HG03066 (cell line): ENCODE data around the gene TBC1D21.

Source experiments
- ATAC-seq: cut with Tn5 transposase; IDR thresholded peaks from one replicate; pipeline ENCODE4 v1.9.1; 2021; ENCODE audit warnings: low read depth; ENCODE audit not compliant: unreplicated experiment

TBC1D21 gene

DNA sequence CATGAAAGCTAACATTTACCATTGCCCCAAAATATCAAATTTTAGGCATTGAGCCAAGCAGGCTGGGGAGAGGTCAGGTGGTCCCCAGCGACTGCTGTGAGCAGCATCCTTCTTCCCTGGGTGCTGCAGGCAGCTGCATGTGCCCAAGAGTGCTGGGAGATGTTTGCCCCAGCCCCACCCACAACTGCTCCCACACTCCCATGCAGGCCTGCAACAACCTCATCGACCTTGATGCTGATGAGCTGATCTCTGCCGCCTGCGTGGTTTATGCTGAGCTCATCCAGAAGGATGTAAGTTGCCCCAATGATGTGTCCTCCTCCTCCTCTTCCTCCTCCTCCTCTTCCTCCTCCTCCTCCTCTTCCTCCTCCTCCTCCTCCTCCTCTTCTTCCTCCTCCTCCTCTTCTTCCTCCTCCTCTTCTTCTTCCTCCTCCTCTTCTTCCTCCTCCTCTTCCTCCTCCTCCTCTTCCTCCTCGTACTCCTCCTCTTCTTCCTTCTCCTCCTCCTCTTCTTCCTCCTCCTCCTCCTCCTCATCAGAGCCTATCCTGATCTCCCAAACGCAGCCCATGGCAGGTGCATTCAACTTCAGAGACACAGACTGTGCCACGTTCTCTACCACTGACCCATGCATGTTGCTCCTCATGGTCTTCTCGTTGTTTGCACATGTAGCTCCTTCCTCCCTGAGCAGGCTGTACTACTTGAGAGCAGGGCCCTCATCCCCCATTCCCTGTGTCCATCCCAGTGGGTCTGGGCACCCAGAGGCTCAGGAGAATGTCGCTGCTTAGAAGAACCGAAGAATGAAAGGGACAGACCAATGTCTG is 15.1 kb downstream of the TBC1D21 start:
- no peak for ATAC-seq

DNA sequence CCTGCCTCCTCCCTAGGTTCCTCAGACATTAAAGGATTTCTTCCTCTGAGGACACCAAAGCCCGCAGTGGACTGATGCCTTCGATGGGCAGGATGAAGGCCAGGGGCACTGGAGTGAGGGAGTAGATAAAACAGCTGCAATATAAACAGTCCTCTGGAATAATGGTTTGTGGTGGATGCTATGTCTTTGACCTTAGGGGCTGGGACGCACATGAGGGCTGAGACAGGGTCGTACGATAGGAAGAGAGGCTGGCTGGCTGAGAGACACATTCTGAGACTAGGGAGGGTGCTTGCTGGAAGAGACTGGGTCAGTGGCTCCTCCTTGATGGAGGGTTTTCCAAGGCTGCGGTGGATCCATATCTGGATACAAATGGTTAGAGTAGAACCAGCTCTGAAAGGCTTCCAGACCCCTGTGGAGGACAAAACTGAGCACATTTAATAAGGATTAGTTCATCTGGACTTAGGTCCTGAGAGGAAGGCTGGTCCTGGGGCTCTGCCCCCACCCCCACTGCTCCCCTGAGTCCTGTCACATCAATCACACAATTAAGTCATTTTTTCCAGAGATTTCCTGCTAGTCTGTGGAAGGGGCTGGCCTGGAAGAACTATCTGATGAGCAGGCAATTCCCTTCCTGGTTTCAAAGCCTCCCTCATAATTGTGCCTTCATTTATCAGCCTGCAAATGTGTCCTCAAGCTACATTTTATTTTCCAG is 15.8 kb downstream of the TBC1D21 start:
- ATAC-seq: no peak

DNA sequence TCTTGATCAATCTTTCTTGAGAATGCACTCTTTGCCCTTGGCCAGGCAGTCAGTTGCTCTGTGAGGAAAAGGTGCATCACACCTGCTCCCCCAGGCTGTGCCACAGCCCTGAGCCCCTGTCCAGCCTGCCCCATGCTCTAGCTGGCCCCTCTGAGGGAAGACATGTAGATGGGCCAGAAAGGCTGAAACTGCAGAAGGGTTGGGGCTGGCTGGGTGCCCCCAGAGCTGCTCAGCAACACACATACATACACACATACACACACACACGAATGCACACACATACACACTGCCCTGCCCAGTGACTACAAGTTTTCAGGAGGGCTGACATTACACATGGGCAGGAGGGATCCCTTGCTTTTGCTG is 16.4 kb downstream of the TBC1D21 start:
- no peak for ATAC-seq

DNA sequence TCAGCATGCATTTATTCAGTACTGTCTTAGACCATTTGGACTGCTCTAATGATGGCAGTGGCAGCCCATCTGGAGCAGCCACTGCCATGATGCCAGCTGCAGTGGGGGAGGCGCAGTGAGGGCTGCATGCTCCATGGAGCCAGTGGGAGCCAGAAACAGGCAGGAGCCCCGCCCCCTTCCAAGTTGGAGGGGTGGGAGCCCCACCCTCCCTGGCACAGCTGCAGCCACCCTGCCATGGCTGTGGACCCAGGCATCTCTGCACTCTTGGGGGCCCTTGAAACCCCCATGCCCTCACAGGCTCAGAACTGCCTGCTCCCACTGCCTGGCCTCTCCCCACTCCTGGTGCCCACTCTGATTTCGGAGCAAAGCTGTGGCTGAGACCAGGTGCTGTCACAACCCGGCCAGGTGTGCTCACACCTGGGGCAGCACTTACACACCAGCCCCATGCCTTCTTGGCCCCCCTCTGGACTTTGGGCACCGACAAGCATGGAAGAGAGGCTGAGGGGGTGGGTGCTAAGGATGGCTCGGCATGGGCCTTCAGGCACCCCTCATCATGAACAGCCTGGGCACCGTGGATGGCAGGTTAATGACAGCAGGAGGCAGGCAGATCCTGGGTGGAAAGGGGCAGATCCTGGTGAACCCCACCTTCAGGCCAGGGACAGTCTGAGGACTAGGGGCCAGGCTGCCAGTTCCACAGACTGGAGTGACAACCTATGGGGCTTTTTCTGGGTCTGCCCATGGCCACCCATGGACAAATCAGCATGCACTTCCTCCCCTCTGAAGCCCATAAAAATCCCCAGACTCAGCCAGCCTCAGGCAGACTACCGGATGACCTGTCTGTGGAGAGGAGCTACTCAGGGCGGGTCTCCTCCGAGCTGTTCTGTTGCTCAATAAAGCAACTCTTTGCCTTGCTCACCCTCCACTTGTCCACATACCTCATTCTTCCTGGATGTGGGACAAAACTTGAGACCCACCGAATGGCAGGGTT is 18.3 kb downstream of the TBC1D21 start:
- no peak for ATAC-seq

DNA sequence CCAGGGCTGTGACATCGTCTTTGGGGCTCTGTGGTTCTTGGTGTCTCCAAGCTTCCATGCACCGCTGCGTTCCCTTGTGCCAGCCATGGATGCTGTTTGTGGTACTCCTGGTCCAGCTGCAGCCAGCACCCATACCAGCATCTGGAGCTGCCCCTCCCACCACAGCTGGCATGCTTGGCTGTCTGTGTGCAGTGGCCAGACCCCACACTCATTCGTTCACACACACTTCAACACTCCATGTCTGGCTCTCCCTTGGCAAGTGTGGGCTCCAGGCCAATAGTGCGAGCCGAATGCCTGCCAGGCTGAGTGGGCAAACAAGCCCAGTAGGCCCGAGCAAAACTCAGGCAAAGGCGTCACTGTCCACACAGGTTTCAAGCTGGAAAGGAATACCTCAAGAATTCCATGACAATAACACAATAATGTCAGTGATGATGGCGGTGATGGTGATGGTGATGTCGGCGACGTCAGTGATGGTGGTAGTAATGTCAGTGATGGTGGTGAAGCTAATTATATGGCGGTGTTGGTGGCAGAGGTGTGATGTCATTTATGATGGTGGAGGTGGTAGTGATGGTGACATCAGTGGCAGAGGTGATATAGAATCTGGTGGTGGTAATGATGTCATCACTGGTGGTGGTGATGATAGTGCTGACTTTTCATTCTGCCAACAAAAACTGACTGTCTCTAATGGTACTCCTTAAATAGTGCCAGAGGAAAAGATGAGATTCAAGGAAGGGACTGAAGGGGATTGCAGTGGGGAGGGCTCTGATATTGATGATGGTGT is 19.3 kb downstream of the TBC1D21 start:
- no peak for ATAC-seq

DNA sequence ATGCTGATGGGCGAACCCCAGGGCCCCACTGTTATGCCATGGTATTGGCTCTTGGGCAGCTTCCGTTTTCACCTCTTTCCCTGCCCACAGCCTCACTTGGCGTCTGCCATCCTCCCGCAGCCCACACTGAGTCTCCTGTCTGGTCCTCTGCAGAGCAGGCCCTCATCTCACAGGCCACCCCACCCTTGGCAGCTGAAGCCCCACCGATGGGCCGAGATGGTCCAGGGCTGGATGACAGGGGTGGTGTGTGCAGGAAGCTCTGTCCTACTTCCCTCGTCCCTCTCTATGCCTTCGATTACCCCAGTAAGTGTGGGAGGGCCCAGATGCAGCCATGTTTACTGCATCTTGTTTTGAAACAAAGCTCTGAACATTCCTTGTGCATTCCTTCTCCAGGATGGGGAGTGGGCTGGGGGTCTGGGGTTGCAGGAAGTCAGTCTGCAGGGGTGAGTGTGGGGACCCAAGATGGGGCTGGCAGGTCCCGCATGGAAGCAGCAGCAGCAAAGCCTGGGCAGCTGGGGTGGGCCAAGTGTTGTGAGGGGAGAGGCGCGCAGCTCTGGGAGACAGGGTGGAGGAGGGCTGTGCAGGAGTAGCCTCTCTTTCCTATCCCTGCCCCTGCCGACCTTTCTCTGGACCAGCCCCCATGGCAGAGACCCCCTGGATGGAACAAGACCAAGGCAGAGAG is 20.9 kb downstream of the TBC1D21 start:
- no peak for ATAC-seq

DNA sequence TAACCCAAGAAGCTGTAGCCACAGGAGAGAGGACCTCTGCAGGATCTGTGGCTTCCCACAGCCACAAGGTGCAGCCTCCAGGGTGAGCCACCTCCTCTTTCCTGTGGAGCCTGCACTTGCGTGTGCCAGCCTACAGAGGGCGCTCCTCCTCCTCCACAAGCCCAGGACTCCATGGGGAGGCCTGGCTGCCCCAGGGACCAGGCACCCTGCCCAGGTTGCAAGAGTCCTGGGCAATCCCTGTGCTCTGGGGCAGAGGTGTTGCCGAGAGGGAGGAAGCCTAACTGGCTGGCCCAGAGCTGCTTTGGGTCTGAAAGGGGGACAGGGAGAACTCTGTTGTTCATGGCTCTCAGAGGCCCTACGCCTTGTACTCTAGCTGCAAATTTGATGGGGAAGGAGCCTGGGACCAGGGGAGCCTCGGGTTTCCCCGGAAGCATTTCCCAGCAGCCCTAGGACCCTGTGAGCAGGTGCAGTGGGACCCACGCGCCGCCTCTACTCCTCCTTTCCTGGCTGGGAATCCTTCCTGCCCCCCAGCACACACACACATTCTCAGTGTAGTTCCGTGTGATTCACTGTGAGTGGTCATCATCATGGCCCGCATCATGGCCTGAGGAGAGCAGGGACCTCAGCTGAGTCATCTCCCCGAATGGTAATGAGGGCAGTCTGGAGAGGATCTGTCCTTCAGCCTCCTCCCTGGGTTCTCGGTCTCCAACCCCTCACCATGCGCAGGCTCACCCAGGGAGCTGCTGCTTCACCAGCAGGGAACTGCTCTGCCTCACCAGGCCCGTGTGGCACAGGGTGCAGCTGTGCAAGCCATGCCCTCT is 24.3 kb downstream of the TBC1D21 start:
- no peak for ATAC-seq

DNA sequence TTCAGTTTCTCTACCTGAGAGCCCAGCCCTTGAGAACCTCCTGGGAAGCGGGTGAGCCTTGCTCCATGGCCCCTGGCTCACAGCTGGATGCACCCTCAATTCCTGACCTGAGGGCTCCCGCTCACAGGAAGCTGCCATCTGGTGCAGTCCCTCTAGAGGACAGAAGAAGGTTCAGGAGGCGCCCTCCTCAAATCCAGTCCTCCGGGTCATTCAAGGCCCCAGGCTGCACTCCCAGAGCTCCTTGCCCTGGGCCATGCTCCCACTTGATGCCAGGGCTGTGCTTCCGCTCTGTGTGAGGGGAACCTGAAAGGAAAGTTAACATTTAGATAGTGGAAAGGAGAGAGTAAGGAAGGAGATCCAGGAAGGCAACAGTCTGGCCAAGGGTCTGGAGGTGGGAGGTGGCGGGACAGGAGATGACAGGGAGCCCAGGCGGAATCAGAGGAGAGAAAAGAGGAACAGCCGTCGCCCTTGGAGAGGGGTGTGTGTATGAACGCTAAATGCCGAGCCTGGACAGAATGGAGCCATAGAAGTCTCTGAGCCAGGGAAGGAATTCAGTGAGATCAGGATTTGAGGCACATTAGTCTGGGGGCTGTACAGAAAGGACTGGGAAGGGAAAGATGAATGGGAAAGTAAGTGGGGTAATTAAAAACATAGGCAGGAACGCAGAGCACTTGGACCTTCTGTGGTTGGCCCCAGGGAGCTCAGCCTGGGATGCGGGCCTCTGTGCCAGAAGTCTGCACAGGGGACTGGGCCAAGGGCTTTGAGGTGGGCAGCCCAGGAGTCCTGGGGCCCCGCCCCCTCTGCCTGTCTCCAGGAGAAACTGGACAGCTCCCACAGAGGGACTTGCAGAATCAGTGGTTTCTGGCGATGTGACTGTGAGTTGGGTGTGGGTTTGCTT is 26.1 kb downstream of the TBC1D21 start:
- ATAC-seq: no peak

DNA sequence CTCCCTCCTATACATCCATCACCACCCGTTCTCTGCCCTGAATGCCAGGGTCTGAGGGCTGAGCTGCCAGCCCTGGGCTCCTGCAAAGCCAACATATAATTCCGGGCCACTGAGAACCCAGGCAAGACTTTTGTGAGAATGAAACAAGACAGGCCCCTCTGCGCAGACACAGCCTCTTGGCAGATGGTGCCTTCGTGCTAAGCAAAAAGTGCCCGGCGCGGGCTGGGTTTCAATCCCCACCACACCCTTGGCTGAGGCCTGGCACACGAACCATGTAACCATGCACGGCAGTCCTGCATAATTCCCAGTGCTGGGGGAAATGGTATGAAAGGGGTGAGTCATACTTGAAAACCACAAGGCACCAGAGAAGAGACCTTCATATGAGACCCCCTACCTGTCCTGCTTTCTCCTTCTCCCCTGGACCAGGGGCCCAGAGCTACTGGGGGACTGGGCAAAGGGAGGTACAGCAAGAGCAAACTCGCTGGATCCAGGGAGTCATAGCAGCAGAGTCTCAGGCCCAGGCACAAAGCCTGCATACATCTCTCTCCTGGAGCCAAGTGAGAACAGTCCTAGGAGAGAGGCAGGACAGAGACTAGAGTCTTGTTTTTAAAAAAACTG is 26.8 kb downstream of the TBC1D21 start:
- ATAC-seq: no peak

DNA sequence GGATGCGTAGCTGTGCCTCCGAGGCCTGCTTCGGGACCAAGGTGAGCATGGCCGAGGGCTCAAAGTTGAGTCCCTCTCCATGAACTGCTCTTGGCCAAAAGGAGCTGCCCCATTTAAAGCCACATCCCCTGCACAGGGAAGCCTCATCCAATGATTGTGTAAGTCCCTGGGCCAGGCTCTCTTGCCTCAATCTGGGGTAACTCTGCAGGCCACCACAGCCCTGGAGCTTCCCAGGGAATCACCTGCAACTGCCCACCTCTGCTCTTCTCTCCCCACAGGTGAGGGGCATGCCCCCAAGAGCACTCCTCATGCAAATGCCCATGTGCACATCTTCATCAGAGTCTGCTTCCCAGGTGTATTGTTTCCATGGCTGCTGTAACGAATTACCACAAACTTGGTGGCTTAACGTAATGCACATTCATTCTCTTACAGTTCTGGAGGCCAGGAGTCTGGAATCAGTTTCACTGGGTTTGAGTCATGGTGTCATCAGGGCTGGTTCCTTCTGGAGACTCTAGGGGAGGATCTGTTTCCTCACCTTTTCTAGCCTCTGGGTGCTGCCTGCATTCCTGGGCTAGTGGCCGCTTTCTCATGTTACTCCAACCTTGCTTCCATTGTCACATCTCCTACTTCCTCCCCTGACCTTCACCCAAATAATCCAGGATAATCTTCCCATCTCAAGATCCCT is 27.9 kb downstream of the TBC1D21 start:
- ATAC-seq: no peak

DNA sequence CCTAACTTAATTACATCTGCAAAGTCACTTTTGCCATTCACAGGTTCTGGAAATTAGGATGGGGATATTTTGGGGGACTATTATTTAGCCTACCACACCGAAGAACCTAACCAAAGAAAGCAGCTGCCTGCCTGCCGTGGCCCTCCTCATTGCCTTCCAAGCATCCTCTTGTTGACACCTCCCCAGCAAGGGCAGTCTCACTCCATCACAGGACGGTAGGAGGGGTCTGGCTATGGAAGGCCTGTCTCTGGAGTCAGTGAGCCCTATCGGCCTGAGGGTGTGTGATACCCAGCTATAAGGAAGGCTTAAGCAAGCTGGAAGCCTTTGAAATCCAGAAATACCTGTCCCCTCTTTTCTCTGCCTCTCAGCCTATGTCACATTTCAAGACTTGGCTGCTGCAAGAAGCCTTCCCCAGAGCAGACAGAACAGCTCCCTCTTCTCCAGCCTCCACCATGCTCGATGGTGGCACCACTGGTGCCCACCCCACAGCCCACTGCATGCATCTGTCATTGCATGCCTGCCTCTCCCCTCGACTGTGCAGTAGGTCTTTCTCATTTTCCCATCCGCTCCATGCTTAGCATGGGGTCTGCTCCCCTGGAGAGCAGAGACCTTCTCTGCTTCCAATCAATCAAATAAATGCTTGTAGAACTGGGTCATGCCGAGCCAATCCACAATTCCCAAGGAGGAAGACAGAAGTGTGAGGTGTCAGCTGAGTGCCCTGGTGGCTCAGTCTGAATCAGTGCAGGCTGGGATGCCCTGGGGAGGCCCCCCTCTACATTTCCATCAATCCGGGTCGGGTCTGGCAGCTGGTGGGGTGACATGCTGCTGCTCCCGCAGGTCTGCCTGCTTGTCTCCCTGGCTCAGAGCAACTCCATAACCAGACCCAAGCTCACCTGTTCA is 29.0 kb downstream of the TBC1D21 start:
- no peak for ATAC-seq

DNA sequence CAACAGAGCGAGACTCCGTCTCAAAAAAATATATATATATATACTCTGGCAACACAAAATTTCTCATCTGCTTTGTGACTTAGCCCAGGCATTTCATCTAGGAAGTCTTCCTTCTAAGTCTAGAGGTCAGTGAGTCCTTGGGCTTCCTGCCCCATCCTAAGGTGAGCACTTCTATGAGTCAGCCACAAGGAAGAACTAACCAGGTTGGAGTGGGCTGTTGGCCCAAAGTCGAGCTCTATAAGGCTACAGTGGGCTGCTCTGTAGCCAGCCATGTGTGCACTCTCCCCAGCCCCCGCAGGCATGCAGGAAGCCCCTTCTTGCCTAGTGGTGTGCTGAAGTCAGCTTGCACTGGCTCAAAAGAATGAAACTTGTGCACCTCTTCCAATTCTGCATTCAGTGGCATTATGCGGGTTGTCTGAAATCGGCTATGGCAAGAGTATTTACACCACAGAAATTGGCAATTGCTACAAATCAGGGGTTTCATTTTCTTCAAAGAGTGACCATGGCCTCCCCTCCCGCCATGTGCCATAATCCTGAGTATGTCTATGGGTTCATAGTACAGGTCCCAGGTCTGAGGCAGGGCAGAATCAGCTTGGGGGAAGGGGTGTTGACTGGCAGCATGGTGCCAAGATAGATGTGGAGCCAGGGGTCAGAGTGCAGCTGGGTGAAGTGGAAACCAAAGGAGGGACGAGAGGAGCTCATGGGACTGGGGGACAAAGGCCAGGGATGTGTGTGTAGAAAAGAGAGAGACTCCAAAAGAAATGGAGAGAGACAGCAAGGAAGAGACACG is 30.9 kb downstream of the TBC1D21 start:
- no peak for ATAC-seq

DNA sequence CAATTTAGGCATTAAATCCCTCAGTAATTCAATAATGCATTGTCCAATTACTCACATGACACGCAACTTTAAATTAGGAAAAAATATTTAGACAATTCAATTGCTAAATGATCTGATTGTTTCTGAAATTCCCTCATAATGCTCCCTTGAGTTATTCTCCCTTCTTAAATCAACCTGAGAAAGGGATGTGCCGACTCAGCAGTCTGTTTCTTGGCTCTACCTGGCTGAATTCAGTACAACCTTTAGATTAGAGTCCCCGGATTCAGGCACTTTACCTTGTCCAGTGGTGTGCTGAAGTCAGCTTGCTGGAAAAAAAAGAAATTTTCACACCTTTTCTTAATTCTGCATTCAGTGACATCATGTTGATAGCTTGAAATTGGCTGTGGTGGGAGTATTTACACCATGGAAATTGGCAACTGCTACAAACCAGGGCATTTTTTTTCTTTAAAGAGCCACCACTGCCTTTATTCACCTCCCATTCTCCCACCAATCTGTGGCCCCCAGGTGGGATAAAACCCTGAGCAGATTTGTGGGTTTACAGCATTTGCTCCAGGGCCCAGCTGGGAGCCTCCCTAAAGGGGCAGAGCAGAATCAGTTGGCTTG is 32.0 kb downstream of the TBC1D21 start:
- ATAC-seq: no peak

DNA sequence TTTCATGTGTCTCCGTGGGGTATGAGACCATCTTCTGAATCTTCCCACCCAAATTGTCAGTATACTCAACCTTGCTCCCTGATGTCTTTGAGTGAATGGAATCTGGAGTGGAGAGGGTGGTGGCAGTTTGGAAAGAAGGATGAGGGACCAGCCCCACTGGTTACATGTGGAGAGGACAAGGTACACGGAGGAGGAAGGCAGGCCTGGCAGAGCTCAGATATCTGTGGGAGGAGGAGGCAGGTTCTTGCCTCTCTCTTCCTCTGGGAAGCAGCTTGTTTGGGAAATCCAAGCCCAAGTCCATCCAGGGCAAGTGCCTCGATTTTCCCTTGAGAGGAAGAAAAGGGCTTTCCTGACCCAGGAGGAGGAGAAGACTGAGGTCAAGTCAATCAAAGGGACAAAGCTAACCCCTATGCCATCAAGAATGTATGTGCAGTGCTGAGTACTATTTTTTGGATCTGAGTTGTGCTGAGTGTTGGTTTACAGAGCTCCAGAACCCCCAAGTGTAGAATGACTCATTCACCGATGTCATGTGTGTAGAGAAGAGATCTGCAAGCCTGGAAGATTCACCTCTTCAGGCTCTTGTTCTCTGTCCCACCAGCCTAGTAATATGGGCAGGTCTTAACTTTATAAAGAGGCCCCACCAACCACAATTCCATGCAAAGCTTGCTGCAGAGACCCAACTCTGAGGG is 33.1 kb downstream of the TBC1D21 start:
- no peak for ATAC-seq
